GM23338 (cell line): ENCODE results near the gene ZNF200. TPM values are rescaled to one million over a fixed set of nuclear protein-coding genes. Genes with fewer than 3 reads are reported as not detected.

Source experiments
- ATAC-seq: fragments of 200-7000 bp; cut with Tn5 transposase; 3 replicates; pipeline ENCODE4 v1.9.1; 2020
- DNase-seq: peaks from one replicate; pipeline ENCODE4 v3.0.0-alpha.2; 2015; ENCODE audit warnings: low spot score
- H2AFZ ChIP-seq: fragments of 200-600 bp; sonication (generic); 2 replicates; pipeline ENCODE4 v1.8.0; 2016; ENCODE audit warnings: antibody characterized with exemption, mild to moderate bottlenecking, moderate library complexity
- H3F3A ChIP-seq: fragments of 200-600 bp; sonication (generic); replicated peaks from 2 replicates; pipeline ENCODE4 v1.8.0; 2017; ENCODE audit warnings: antibody characterized with exemption, mixed run types, low read depth
- H3K27ac ChIP-seq: fragments of 200-600 bp; sonication (generic); 2 replicates; pipeline ENCODE4 v1.6.1; 2016; ENCODE audit warnings: low read depth
- H3K27me3 ChIP-seq: fragments of 200-600 bp; sonication (generic); 2 replicates; pipeline ENCODE4 v1.8.0; 2016; ENCODE audit warnings: mild to moderate bottlenecking, mixed run types, moderate library complexity; ENCODE audit not compliant: insufficient read depth
- H3K36me3 ChIP-seq: fragments of 200-600 bp; sonication (generic); 2 replicates; pipeline ENCODE4 v1.8.0; 2016; ENCODE audit warnings: mild to moderate bottlenecking; ENCODE audit not compliant: insufficient read depth
- H3K4me1 ChIP-seq: fragments of 200-600 bp; sonication (generic); 2 replicates; pipeline ENCODE4 v1.8.0; 2016; ENCODE audit warnings: mild to moderate bottlenecking, moderate library complexity; ENCODE audit not compliant: insufficient read depth
- H3K4me2 ChIP-seq: fragments of 200-600 bp; sonication (generic); 2 replicates; pipeline ENCODE4 v1.7.1; 2017; ENCODE audit warnings: mixed run types
- H3K4me3 ChIP-seq: fragments of 200-600 bp; sonication (generic); 2 replicates; pipeline ENCODE4 v1.6.1; 2016; ENCODE audit warnings: mixed run types
- H3K79me2 ChIP-seq: fragments of 200-600 bp; sonication (generic); replicated peaks from 2 replicates; pipeline ENCODE4 v1.8.0; 2017; ENCODE audit warnings: mild to moderate bottlenecking; ENCODE audit not compliant: insufficient read depth
- H3K9me2 ChIP-seq: fragments of 200-600 bp; sonication (generic); 2 replicates; pipeline ENCODE4 v1.8.0; 2017; ENCODE audit not compliant: insufficient read depth
- H4K20me1 ChIP-seq: fragments of 200-600 bp; sonication (generic); replicated peaks from 2 replicates; pipeline ENCODE4 v1.8.0; 2017; ENCODE audit warnings: mild to moderate bottlenecking; ENCODE audit not compliant: insufficient read depth
- H3K27ac Mint-ChIP-seq: 2 replicates; pipeline ENCODE4 v1.8.0; 2020; ENCODE audit warnings: inconsistent platforms, mild to moderate bottlenecking, moderate library complexity, mixed read lengths
- H3K27me3 Mint-ChIP-seq: 3 replicates; pipeline ENCODE4 v1.8.0; 2022; ENCODE audit warnings: low read depth, mild to moderate bottlenecking, moderate library complexity, mixed read lengths, inconsistent platforms; ENCODE audit not compliant: insufficient read depth, poor library complexity
- H3K36me3 Mint-ChIP-seq: 3 replicates; pipeline ENCODE4 v1.8.0; 2021; ENCODE audit warnings: low read depth, mild to moderate bottlenecking, inconsistent platforms, moderate library complexity, mixed read lengths
- H3K4me1 Mint-ChIP-seq: 3 replicates; pipeline ENCODE4 v1.8.0; 2020; ENCODE audit warnings: mild to moderate bottlenecking, inconsistent platforms, mixed read lengths
- H3K4me3 Mint-ChIP-seq: 3 replicates; pipeline ENCODE4 v1.8.0; 2021; ENCODE audit warnings: moderate library complexity, mild to moderate bottlenecking, inconsistent platforms, mixed read lengths
- H3K9me3 Mint-ChIP-seq: 3 replicates; pipeline ENCODE4 v1.8.0; 2020; ENCODE audit warnings: moderate library complexity, mild to moderate bottlenecking, inconsistent platforms, mixed read lengths
- CREB1 ChIP-seq: fragments of 250-450 bp; sonication (Bioruptor Pico); IDR thresholded peaks from 2 replicates; pipeline ENCODE4 v1.5.0; 2020; ENCODE audit warnings: low read depth, mild to moderate bottlenecking, moderate library complexity
- CTCF ChIP-seq, 2 experiments: fragments of 200-600 bp in 1 of 2; sonication (generic) in 1 of 2; conservative IDR thresholded peaks; 2 replicates each; pipeline versions ENCODE4 v1.5.1 to v1.6.1; 2016 to 2017; ENCODE audit warnings: antibody characterized with exemption in 2 of 2, low read depth in 2 of 2, mild to moderate bottlenecking in 2 of 2, moderate library complexity in 1 of 2
- EZH2 ChIP-seq: fragments of 200-600 bp; sonication (generic); IDR thresholded peaks from one replicate; pipeline ENCODE4 v1.8.0; 2017; ENCODE audit warnings: antibody characterized with exemption, mild to moderate bottlenecking, low read depth; ENCODE audit not compliant: unreplicated experiment
- EZH2phosphoT487 ChIP-seq: fragments of 200-600 bp; sonication (generic); IDR thresholded peaks from one replicate; pipeline ENCODE4 v1.8.1; 2018; ENCODE audit warnings: antibody characterized with exemption; ENCODE audit not compliant: unreplicated experiment
- POLR2AphosphoS5 ChIP-seq: IDR thresholded peaks from 2 replicates; pipeline ENCODE4 v1.6.1; 2016; ENCODE audit warnings: antibody characterized with exemption, low read depth
- STAT1 ChIP-seq: IDR thresholded peaks from one replicate; pipeline ENCODE4 v1.6.1; 2016; ENCODE audit warnings: antibody characterized with exemption; ENCODE audit not compliant: unreplicated experiment
- ZNF114 ChIP-seq: fragments of 250-450 bp; sonication (Bioruptor Pico); IDR thresholded peaks from 2 replicates; pipeline ENCODE4 v1.5.0; 2020; ENCODE audit warnings: mild to moderate bottlenecking, moderate library complexity
- ZNF331 ChIP-seq: fragments of 250-450 bp; sonication (Bioruptor Pico); IDR thresholded peaks from 2 replicates; pipeline ENCODE4 v1.5.0; 2020; ENCODE audit warnings: low read depth, mild to moderate bottlenecking, moderate library complexity
- ZNF462 ChIP-seq: fragments of 250-450 bp; sonication (Bioruptor Pico); IDR thresholded peaks from 2 replicates; pipeline ENCODE4 v1.5.0; 2020; ENCODE audit warnings: mild to moderate bottlenecking, moderate library complexity
- polyA plus RNA-seq: library from polyadenylated mRNA; unstranded; fragments of >200 nt; fragmentation: Nextera tagmentation; extraction: Ambion mirVana; gene quantifications from 2 replicates; pipeline ENCODE4 v1.2.1, GENCODE V29; 2016
- total RNA-seq: library from RNA; depleted of rRNA; stranded (reverse); fragments of >200 nt; shearing (Covaris generic); gene quantifications from 2 replicates; pipeline ENCODE4 v1.2.3, GENCODE V29; 2014

Gene ZNF200
- total and polyA plus RNA-seq, 2 experiments from 2014 or later: 9.2 to 9.7 TPM

GRCh38 chr16:3256866-3257465, 22.0 kb upstream of the ZNF200 start:
- H3K36me3 Mint-ChIP-seq: peaks cover 6% of the 10 kb centered on the region; the same call in 2 of the 3 replicates
- Histone ChIP-seq H3K27ac (no peak overlapping the region), H3F3A (no peaks in the 10 kb centered on the region), H3K4me1 (no peaks in the 10 kb centered on the region), H3K9me2 (no peaks in the 10 kb centered on the region), H3K4me2 (no peak overlapping the region), H4K20me1 (no peaks in the 10 kb centered on the region), H3K36me3 (no peaks in the 10 kb centered on the region), H3K4me3 (no peak overlapping the region), H3K79me2 (no peaks in the 10 kb centered on the region), H3K27me3 (no peaks in the 10 kb centered on the region), H2AFZ (no peak overlapping the region)
- H3K4me1 Mint-ChIP-seq: no peaks in the 10 kb centered on the region
- H3K4me3 Mint-ChIP-seq: no peak overlapping the region
- peaks cover 75% of the 10 kb centered on the region for H3K9me3 Mint-ChIP-seq
- H3K27ac Mint-ChIP-seq: no peak overlapping the region
- DNase-seq (no peak), ATAC-seq (no peak)
- peaks cover 14% of the 10 kb centered on the region for H3K27me3 Mint-ChIP-seq
- no peak for TF ChIP-seq POLR2AphosphoS5
- TF ChIP-seq CREB1 (CRISPR knock-in tag): no peak
- TF ChIP-seq EZH2phosphoT487: no peak
- no peak for TF ChIP-seq ZNF462 (CRISPR knock-in tag)
- TF ChIP-seq CTCF (conservative IDR thresholded peaks at IDR 0.05; ENCODE audit: low read depth in 2 of 2): no peak
- no peak for TF ChIP-seq STAT1
- TF ChIP-seq ZNF331 (CRISPR knock-in tag): no peak
- TF ChIP-seq EZH2: no peak
- TF ChIP-seq ZNF114 (CRISPR knock-in tag): no peak
